HEK293 (cell line): ENCODE data around the gene SNAP47.
A peak's percentile ranks its signal among the peaks of the same experiment; 100 is the strongest.

Source experiments
- HIC1 ChIP-seq: fragments of 450-650 bp; formaldehyde crosslinking; IDR thresholded peaks from 2 replicates; pipeline ENCODE4 v1.5.1; 2016; ENCODE audit warnings: missing biosample characterization, missing genetic modification characterization
- HOXC10 ChIP-seq: sonication (generic); formaldehyde crosslinking; IDR thresholded peaks from 2 replicates; pipeline ENCODE4 v1.8.1; 2023; ENCODE audit warnings: mild to moderate bottlenecking, missing genetic modification reagents
- KLF7 ChIP-seq: fragments of 450-650 bp; formaldehyde crosslinking; IDR thresholded peaks from 2 replicates; pipeline ENCODE4 v1.5.1; 2016; ENCODE audit warnings: missing biosample characterization, missing genetic modification characterization, borderline replicate concordance
- KLF8 ChIP-seq: fragments of 450-650 bp; formaldehyde crosslinking; IDR thresholded peaks from 2 replicates; pipeline ENCODE4 v1.5.1; 2016; ENCODE audit warnings: missing biosample characterization, missing genetic modification characterization
- MZF1 ChIP-seq: fragments of 450-650 bp; formaldehyde crosslinking; IDR thresholded peaks from 2 replicates; pipeline ENCODE4 v1.5.1; 2017; ENCODE audit warnings: missing biosample characterization, missing genetic modification characterization, borderline replicate concordance
- OVOL3 ChIP-seq: fragments of 450-650 bp; formaldehyde crosslinking; IDR thresholded peaks from 2 replicates; pipeline ENCODE4 v1.5.1; 2016; ENCODE audit warnings: missing biosample characterization, missing genetic modification characterization
- PBX3 ChIP-seq: sonication (generic); formaldehyde crosslinking; IDR thresholded peaks from 2 replicates; pipeline ENCODE4 v1.8.1; 2022; ENCODE audit warnings: mild to moderate bottlenecking, moderate library complexity, missing genetic modification reagents
- PRDM1 ChIP-seq: fragments of 450-650 bp; formaldehyde crosslinking; IDR thresholded peaks from 2 replicates; pipeline ENCODE4; 2016; ENCODE audit warnings: missing biosample characterization, missing genetic modification characterization
- SCRT2 ChIP-seq: fragments of 450-650 bp; formaldehyde crosslinking; IDR thresholded peaks from 2 replicates; pipeline ENCODE4 v1.5.1; 2016; ENCODE audit warnings: missing biosample characterization, missing genetic modification characterization
- ZBTB20 ChIP-seq: fragments of 450-650 bp; formaldehyde crosslinking; IDR thresholded peaks from 2 replicates; pipeline ENCODE4 v1.5.1; 2016; ENCODE audit warnings: missing biosample characterization, missing genetic modification characterization
- ZBTB49 ChIP-seq: fragments of 450-650 bp; formaldehyde crosslinking; IDR thresholded peaks from 2 replicates; pipeline ENCODE4 v1.5.1; 2016; ENCODE audit warnings: missing biosample characterization, missing genetic modification characterization, low read depth
- ZBTB7A ChIP-seq: fragments of 450-650 bp; formaldehyde crosslinking; IDR thresholded peaks from 2 replicates; pipeline ENCODE4 v1.5.1; 2016; ENCODE audit warnings: low read depth, missing biosample characterization, missing genetic modification characterization
- ZEB2 ChIP-seq: fragments of 450-650 bp; formaldehyde crosslinking; IDR thresholded peaks from 2 replicates; pipeline ENCODE4 v1.5.1; 2016; ENCODE audit warnings: missing biosample characterization, missing genetic modification characterization
- ZFP3 ChIP-seq: fragments of 450-650 bp; formaldehyde crosslinking; IDR thresholded peaks from 2 replicates; pipeline ENCODE4 v1.5.1; 2016; ENCODE audit warnings: low read depth, missing biosample characterization, missing genetic modification characterization
- ZNF114 ChIP-seq: fragments of 450-650 bp; formaldehyde crosslinking; IDR thresholded peaks from 2 replicates; pipeline ENCODE4 v1.5.0; 2017; ENCODE audit warnings: missing biosample characterization, missing genetic modification characterization
- ZNF132 ChIP-seq: fragments of 450-650 bp; formaldehyde crosslinking; IDR thresholded peaks from 2 replicates; pipeline ENCODE4 v1.5.1; 2017; ENCODE audit warnings: missing biosample characterization, missing genetic modification characterization, borderline replicate concordance
- ZNF16 ChIP-seq: fragments of 450-650 bp; formaldehyde crosslinking; IDR thresholded peaks from 2 replicates; pipeline ENCODE4 v1.5.1; 2016; ENCODE audit warnings: low read depth, missing biosample characterization, missing genetic modification characterization
- ZNF175 ChIP-seq: fragments of 450-650 bp; formaldehyde crosslinking; IDR thresholded peaks from 2 replicates; pipeline ENCODE4 v1.5.1; 2016; ENCODE audit warnings: missing biosample characterization, missing genetic modification characterization
- ZNF202 ChIP-seq: fragments of 450-650 bp; formaldehyde crosslinking; IDR thresholded peaks from 2 replicates; pipeline ENCODE4 v1.5.1; 2016; ENCODE audit warnings: missing biosample characterization, missing genetic modification characterization, borderline replicate concordance
- ZNF248 ChIP-seq: fragments of 450-650 bp; formaldehyde crosslinking; IDR thresholded peaks from 2 replicates; pipeline ENCODE4 v1.5.1; 2017; ENCODE audit warnings: missing biosample characterization, missing genetic modification characterization
- ZNF311 ChIP-seq: fragments of 450-650 bp; formaldehyde crosslinking; IDR thresholded peaks from 2 replicates; pipeline ENCODE4 v1.5.1; 2017; ENCODE audit warnings: missing biosample characterization, missing genetic modification characterization, borderline replicate concordance
- ZNF366 ChIP-seq: fragments of 450-650 bp; formaldehyde crosslinking; conservative IDR thresholded peaks from 2 replicates; pipeline ENCODE4 v1.5.1; 2016; ENCODE audit warnings: missing biosample characterization, missing genetic modification characterization
- ZNF394 ChIP-seq: fragments of 450-650 bp; formaldehyde crosslinking; IDR thresholded peaks from 2 replicates; pipeline ENCODE4 v1.5.1; 2016; ENCODE audit warnings: missing biosample characterization, missing genetic modification characterization, mild to moderate bottlenecking, moderate library complexity, borderline replicate concordance
- ZNF544 ChIP-seq: fragments of 450-650 bp; formaldehyde crosslinking; IDR thresholded peaks from 2 replicates; pipeline ENCODE4 v1.5.0; 2017; ENCODE audit warnings: missing biosample characterization, missing genetic modification characterization
- ZNF610 ChIP-seq: fragments of 450-650 bp; formaldehyde crosslinking; IDR thresholded peaks from 2 replicates; pipeline ENCODE4 v1.5.1; 2016; ENCODE audit warnings: missing biosample characterization, missing genetic modification characterization, borderline replicate concordance
- ZNF626 ChIP-seq: fragments of 450-650 bp; sonication (Bioruptor Pico); formaldehyde crosslinking; IDR thresholded peaks from 2 replicates; pipeline ENCODE4 v1.5.1; 2018; ENCODE audit warnings: missing biosample characterization, missing genetic modification characterization, inconsistent platforms
- ZNF645 ChIP-seq: fragments of 450-650 bp; formaldehyde crosslinking; IDR thresholded peaks from 2 replicates; pipeline ENCODE4; 2016; ENCODE audit warnings: missing biosample characterization, missing genetic modification characterization
- ZNF704 ChIP-seq: fragments of 450-650 bp; formaldehyde crosslinking; IDR thresholded peaks from 2 replicates; pipeline ENCODE4 v1.5.1; 2016; ENCODE audit warnings: missing biosample characterization, missing genetic modification characterization
- ZNF768 ChIP-seq: fragments of 450-650 bp; formaldehyde crosslinking; IDR thresholded peaks from 2 replicates; pipeline ENCODE4 v1.5.1; 2018; ENCODE audit warnings: missing biosample characterization, mild to moderate bottlenecking, missing genetic modification characterization
- ZNF791 ChIP-seq: fragments of 450-650 bp; formaldehyde crosslinking; IDR thresholded peaks from 2 replicates; pipeline ENCODE4 v1.5.1; 2016; ENCODE audit warnings: missing biosample characterization, missing genetic modification characterization
- ZSCAN4 ChIP-seq: fragments of 450-650 bp; formaldehyde crosslinking; IDR thresholded peaks from 2 replicates; pipeline ENCODE4 v1.5.1; 2017; ENCODE audit warnings: missing biosample characterization, missing genetic modification characterization

Gene SNAP47

GRCh38 chr1:227728059-227728891 is 7.0 kb upstream of the SNAP47 start (continued):
- TF ChIP-seq ZBTB20 (tag by site-specific recombination) (peak; percentile 85), ZNF645 (tag by site-specific recombination) (no peak), ZNF366 (tag by site-specific recombination) (no peak), ZNF610 (tag by site-specific recombination) (no peak), ZNF175 (tag by site-specific recombination) (no peak), KLF8 (tag by site-specific recombination) (peak; percentile 50; the same call in 1 of the 2 replicates), SCRT2 (tag by site-specific recombination) (no peak), ZNF248 (tag by site-specific recombination) (no peak), HIC1 (tag by site-specific recombination) (peak; percentile 81), ZNF311 (no peak), ZEB2 (tag by site-specific recombination) (peak; percentile 60; the same call in 1 of the 2 replicates), ZNF202 (tag by site-specific recombination) (no peak), PBX3 (CRISPR knock-in tag) (no peak), KLF7 (tag by site-specific recombination) (no peak), ZNF16 (tag by site-specific recombination) (no peak), ZNF394 (tag by site-specific recombination) (no peak), ZNF768 (tag by site-specific recombination) (no peak), ZNF626 (tag by site-specific recombination) (no peak), ZFP3 (tag by site-specific recombination) (no peak), ZNF791 (tag by site-specific recombination) (no peak), HOXC10 (CRISPR knock-in tag) (no peak), ZNF132 (tag by site-specific recombination) (no peak), MZF1 (tag by site-specific recombination) (no peak), ZNF114 (tag by site-specific recombination) (no peak), ZSCAN4 (tag by site-specific recombination) (no peak), ZBTB7A (0 out of 2 replicates have a peak, but pooled peaks have one; percentile 55), ZNF704 (no peak), OVOL3 (tag by site-specific recombination) (0 out of 2 replicates have a peak, but pooled peaks have one; percentile 58), PRDM1 (tag by site-specific recombination) (no peak), ZNF544 (tag by site-specific recombination) (no peak), ZBTB49 (no peak)
